IMR-90 (cell line): ENCODE measurements around the gene FAM217B.

ENCODE experiments used
- BHLHE40 ChIP-seq: fragments of 150-350 bp; IDR thresholded peaks from 2 replicates; pipeline ENCODE4 v1.6.1; 2016; ENCODE audit warnings: mild to moderate bottlenecking, low read depth, low read length
- MAFK ChIP-seq: IDR thresholded peaks from 2 replicates; pipeline ENCODE4 v1.6.1; 2012; ENCODE audit warnings: low read depth, low read length, improper control_type of control experiment
- MXI1 ChIP-seq: IDR thresholded peaks from 2 replicates; pipeline ENCODE4 v1.6.1; 2012; ENCODE audit warnings: low read depth, mild to moderate bottlenecking, low read length, moderate library complexity, borderline replicate concordance
- POLR2A ChIP-seq: IDR thresholded peaks from 2 replicates; pipeline ENCODE4 v1.6.1; 2012; ENCODE audit warnings: mild to moderate bottlenecking, low read depth, low read length
- TF ChIP-seq, protein P1 (sequence below): conservative IDR thresholded peaks from 2 replicates; pipeline ENCODE4 v1.5.1; 2012; ENCODE audit warnings: mild to moderate bottlenecking, low read depth, low read length, improper control_type of control experiment

- TF ChIP-seq, protein P1, sequence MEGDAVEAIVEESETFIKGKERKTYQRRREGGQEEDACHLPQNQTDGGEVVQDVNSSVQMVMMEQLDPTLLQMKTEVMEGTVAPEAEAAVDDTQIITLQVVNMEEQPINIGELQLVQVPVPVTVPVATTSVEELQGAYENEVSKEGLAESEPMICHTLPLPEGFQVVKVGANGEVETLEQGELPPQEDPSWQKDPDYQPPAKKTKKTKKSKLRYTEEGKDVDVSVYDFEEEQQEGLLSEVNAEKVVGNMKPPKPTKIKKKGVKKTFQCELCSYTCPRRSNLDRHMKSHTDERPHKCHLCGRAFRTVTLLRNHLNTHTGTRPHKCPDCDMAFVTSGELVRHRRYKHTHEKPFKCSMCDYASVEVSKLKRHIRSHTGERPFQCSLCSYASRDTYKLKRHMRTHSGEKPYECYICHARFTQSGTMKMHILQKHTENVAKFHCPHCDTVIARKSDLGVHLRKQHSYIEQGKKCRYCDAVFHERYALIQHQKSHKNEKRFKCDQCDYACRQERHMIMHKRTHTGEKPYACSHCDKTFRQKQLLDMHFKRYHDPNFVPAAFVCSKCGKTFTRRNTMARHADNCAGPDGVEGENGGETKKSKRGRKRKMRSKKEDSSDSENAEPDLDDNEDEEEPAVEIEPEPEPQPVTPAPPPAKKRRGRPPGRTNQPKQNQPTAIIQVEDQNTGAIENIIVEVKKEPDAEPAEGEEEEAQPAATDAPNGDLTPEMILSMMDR = no peak
- TF ChIP-seq POLR2A = no peak
- TF ChIP-seq MAFK = no peak
- TF ChIP-seq BHLHE40 = no peak
- TF ChIP-seq MXI1 = no peak
Observed at GRCh38 chr20:59984541-59984940, 44.4 kb downstream of the FAM217B start.
